T-helper 1 cell (primary cell): Measurements from ENCODE around the gene MATN3.
A peak's percentile ranks its signal among the peaks of the same experiment; 100 is the strongest.
"Not testable (repeated sequence)": the region's sequence is repeated elsewhere in the genome, so short reads cannot be mapped to it uniquely, and the experiment has no call there.

Experiments used
- DNase-seq, 5 donors: peaks; one replicate each; pipeline ENCODE4 v3.0.0-alpha.2; 2012 to 2020
- total RNA-seq, 4 donors: gene quantifications; one replicate each; lab custom pipeline; 2026; lab: John Stamatoyannopoulos, UW

MATN3 gene, protein sequence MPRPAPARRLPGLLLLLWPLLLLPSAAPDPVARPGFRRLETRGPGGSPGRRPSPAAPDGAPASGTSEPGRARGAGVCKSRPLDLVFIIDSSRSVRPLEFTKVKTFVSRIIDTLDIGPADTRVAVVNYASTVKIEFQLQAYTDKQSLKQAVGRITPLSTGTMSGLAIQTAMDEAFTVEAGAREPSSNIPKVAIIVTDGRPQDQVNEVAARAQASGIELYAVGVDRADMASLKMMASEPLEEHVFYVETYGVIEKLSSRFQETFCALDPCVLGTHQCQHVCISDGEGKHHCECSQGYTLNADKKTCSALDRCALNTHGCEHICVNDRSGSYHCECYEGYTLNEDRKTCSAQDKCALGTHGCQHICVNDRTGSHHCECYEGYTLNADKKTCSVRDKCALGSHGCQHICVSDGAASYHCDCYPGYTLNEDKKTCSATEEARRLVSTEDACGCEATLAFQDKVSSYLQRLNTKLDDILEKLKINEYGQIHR
- total RNA-seq = 0 to 0.24 (median 0.04) reads per million in 4 donors

DNA sequence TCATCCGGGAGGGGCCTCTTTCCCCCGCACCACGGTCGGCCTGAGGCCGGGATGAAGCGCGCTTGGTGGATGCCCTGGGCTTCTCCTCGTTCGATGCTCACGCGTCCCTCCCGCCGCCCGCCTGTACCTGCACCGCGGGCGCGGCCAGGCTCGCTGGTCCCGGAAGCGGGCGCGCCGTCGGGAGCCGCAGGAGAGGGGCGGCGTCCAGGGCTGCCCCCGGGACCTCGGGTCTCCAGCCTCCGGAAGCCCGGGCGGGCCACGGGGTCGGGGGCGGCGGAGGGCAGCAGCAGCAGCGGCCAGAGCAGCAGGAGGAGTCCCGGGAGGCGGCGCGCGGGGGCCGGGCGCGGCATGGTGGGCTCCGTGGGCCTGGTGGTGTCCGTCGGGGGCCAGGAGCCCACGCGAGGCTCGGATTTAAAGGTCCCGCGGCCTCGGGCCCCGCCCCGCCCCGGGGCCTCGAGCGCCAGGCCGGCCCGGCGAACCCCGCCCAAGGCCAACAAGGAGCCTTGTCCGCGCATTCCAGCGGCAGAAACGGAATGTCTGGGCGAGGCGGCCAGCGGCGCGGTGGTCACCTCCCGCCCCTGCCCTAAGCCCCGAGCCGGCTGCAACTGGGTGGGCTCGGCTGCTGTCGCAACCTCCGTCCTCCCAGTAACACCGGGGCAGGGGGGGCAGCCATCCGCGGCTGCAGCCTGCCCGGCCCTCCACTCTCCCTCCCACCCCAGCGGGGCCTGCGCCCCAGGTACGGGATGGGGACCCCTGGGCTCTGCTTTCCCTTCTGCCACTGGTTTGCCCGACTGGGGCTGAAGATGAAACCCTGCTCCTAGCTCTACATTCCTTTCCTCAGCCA, at the start of gene MATN3:
TSS of gene MATN3 (minus strand) at position 387 of the 844 bp plus-strand sequence. CDS start at position 350, 37 bp downstream.
- peak in 1 of 5 donors; percentile 11 for DNase-seq

DNA sequence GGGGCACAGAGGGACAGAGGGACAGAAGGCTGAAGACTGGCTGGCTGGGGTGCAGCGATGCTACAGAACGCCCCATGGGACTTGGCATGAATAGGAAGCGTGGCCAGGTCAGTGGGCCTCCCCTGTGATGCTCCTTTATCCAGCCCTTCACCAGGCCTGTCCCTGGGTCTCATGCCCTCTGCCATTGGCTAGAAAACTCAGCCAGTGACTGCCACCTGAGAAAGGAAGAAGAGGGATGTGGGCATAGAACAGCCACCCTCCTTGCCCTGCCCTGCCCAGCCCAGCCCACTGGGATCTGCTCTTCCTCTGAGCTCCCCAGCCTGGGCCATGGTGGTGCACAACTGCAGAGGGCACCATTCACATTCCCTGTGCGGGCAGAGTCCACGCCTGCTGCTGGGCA, 49.5 kb upstream of the MATN3 start:
- no peak for DNase-seq

DNA sequence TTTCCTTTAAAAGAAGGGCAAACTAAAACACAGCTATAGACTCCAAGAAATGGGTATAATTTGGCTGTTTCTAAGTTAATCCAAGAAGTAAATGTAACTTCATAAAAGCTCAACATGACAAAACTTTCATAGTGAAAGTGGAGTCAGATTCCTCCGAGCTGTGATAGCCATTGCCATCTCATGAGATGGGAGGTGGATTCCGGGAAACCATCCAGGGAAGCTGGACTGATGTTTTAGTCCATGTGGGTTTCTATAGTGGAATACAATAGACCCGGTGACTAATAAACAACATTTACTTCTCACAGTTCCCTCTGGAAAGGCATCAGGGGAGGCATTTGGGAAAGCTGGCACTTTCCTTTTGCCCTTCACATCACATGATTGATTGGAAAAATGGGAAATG, 49.0 kb upstream of the MATN3 start:
- DNase-seq = no peak

DNA sequence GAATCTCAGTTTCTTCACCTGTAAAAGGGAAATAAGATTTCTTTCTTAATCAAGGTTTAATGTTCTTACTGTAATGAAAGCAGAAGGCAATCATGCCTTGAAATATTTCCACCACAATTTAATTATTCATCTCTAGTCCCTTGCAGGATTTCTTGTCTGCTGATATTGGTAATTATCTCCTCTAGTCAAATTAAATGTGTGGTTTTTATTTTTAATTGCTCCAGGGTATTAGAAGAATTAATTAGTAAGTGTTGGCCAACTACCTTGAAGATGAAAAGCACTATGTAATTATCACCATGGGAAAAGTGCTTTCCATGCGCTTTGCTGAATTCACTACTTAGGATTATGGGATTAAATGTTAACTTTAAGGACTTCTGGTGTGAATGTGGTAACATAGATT, 47.6 kb upstream of the MATN3 start:
- no peak for DNase-seq

DNA sequence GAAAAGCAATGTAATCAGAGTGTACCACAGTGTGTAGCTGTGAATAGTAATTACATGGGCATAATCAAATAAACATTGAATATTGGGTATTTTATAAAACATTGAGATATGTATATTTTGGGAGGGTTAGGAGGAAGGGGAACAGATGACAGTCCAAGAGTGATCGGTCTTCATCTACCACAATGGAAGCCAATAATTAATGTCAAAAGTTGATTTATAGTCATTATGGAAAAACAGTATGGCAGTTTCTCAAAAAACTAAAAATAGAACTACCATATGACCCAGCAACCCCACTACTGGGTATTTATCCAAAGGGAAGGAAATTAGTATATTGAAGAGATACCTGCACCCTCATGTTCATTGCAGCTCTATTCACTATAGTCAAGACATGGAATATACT, 44.8 kb upstream of the MATN3 start:
- DNase-seq = no peak

DNA sequence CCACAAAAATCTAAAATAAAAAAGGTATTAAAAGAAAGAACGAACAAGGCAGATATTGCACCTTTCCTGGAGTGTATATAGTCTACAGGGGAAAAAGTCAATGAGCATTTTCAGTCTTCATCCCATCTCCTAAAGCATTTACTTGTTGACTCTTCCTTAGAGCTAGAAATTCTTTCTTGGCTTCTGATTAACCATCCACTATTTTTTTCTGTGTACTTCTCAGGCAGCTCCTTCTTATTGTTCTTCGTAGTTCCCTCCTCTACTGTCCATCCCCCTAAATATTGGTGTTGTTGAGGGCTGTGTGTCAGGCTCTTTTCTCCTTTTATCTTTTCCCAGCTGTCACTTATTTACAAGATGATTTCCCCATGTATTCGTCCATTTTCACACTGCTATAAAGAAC, 42.5 kb upstream of the MATN3 start:
- DNase-seq = no peak

DNA sequence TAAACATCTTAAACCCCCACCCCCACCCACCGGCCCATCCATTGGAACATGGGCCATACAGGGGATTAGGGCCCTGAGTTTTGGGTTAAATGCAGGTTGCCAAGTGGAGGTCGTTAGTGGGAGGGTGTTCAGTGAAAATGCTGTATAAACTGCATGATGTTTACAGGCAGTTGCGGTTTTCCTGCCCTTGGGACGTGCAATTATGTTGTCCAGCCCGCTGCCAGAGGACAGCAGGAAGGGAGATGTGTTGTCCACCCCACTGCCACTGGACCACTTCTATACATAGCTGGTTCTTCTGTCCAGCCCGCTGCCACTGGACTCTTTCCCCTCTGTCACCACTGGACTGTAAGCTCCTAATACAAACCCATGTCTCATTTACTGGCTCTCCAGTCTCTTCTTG, 41.7 kb upstream of the MATN3 start:
- no peak for DNase-seq

DNA sequence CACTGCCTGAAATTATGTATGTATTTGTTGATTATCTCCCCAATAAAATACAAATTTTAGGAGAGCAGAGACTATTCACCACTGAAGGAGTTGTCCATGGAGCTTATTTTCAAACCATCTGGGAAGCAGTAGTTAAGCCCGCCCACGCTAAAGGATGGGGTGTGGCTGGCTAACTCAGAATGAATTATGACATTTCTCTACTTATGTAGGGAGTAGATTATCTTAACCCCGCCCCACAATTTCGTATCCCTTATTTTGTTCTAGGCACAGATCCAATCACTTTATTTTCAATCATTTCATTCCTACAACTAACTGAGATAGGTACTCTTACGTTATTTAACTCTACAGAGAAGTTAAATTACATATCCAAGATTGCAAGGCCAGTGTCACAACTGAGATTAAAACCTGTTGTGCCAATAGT, 40.4 kb upstream of the MATN3 start:
- DNase-seq = no peak

DNA sequence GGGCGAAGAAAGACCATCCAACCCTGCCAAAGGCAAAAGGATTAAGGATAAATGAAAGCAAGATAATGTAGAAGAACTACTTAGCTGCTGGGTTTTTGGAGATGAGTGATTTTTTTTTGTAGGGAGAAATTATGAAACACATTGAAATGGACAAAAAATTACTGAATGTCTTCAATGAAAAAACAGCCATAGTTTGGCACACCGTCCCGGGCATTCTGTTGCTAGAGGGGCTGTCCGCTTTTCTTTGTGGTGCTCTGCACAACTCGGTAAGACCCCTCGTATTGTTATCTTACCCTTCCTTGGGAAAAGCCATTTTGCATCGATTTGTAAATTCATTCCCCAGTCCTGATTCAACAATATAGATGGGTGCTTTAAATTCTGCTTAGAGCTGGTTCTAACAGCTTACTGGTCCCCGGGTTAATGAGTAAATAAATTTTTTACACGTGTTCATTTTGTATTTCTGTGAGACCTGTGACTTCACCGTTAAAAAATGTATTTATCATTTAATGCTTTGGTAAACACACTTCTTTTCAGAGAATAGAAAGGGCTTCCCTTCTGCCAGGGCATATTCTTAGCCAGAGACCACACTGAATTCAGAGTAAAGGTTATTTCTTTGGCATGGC, 39.9 kb upstream of the MATN3 start:
- DNase-seq = no peak

DNA sequence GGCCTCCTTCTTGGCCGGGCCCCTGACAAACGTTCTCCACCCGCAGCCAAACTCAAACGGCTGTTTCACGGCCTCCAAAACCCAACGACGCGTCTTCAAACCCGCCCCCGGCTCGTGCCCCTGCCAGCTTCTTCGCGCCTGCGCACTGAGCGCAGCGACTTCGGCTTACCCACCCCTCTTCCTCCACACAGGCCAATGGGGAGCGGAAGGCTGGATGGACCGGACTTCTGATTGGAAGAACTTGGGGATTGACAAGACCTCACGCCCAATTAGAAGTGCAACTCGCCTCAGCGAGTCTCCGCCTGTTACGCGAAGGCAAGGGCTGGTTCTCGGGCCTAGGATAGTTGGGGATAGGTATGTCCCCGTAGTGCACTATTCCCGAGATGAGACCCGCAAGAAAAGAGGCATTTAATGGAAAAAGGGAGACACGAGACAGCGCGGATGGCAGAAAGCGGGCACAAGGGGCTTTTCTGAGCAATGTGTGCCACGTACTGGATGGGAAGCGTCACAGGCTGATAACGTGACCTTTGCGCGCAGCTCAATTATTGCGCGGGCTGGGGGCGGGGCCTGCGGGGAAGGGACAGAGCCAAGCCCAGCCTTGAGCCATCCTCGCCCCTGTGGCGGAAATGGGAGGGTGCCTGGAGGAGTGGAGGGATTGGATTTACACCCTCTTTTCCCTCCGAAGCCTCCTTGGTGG, 39.2 kb upstream of the MATN3 start, which contains the start of gene LAPTM4A:
TSS of gene LAPTM4A (minus strand) at position 97 of the 697 bp plus-strand sequence. CDS start 108 bp downstream, outside the sequence.
- DNase-seq = peak; percentile 96 to 99 (median 97)

DNA sequence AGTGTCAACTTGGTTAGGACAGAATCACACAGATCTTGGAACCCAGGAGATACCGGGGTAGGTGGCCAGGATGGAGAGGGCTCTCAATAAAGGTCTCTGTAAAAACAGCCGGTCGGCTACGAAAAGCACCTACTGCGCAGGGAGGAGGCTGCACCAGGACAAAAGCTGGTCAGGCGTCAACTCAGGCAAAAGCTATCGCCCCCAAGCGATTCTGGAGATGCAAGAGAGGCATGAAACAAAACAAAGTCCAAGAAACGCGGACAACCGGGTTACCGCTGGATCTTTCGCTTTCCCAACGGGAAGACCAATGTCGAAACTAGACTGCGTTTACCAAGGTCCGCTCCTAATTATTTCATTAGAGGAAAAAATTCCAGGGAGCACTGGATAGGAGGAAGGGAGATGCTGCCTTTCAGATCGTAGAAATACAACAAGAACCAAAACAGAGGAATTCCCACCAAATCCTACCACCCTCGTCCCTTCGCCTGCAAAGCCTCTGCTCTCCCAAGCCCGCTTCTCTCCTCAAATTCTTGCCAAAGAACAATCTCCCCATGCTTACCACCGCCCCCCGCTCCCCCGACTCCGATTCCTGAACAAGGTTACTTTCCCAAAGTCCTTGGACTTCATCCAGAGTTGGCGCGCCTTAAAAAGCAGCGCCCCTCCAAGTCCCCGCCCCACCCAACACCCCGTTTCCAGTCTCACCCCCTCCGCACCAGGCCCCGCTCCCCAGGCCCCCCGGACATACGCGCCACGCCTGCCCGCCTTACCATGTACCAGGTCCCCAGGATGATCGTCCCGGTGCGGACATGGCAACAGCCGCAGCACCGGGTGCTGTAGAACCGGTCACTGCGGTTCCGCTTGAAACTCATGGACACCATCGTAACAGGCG, 38.4 kb upstream of the MATN3 start:
- DNase-seq = peak in 2 of 5 donors; percentile 15 to 31

DNA sequence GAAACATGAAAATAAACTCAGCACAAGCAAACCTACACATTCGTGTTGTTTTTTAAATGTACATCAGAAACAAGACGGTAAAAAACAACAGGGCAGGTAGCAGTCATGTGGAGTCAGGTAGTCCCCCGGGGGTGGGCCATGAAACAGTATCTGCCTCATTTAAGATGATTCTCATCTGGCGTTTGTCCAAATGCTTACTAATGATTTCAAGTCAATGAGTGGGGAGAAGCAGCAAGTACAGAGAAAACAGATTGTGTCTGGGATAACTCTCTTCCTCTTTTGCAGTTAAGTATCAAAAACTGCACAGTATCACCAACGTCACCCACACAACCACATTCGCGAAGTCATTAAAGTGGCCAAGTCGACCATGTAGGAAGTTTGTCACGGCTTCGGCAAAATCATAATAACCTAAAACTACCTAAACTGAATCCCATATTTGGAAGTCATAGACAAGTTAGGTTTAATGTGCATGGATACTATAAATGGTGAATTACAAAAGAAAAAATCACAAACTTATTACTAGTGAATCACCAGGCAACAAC, 37.7 kb upstream of the MATN3 start:
- DNase-seq = peak in 3 of 5 donors; percentile 7 to 42 (median 11)

DNA sequence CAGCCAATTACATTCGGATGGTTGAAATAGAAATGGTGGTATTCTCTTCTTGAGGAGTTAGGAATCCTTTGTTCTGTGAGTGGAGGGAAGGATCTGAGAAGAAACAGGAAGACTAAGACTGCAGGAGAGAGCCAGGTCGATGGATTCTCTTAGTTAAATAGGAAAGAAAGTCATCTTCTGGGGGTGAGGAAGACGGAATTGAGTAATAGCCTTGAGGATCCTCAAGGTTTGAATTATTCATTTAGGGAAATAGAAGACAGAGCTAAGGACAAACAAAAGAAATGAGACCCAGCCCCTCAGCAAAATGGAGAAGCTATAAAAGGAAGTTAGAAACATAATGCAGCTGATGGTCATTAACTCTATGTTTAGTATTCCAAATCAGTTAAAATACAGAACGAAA, 37.2 kb upstream of the MATN3 start:
- no peak for DNase-seq

DNA sequence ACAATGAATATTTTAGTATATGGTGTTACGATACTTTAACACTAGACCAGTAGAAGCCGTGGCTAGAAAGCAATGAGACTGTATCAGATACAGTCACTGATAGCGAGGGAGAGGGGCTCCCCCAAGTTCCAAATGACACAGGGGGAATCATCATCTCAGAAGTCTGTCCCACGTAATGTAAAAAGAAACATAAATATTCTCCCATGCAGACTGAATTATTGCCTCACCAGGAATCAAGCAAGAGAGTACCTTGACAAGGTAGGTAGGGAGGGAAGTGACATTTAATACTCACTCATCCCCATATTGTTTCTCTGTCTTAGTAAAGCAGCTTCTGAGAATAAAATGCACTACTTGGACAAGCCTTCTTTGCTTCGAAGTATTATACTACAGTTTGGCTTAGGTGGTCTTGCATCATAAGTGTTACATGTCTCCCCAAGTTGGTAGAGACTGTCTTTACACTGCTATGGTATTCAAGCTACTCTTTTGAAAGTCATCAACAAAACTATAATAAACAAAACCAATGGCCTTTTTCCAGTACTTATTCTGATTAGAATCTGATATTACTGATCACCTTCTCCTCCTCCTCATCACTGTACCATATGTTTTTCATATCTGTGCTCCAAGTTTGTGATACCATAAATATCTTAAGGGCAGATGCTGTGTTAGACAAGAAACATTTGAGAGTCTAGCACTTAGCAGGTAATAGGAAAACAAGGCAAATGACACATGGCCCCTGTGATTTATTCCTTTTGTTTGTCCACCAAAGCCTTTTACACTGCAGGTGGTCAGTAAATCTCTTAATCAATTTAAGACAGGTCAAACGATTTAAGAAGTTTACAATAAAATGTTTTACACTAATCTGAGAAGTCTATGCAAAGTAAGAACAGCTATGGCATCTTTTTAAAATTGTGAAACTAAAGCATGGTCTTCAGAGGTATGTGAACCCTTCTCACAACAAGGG, 36.3 kb upstream of the MATN3 start:
- no peak for DNase-seq

DNA sequence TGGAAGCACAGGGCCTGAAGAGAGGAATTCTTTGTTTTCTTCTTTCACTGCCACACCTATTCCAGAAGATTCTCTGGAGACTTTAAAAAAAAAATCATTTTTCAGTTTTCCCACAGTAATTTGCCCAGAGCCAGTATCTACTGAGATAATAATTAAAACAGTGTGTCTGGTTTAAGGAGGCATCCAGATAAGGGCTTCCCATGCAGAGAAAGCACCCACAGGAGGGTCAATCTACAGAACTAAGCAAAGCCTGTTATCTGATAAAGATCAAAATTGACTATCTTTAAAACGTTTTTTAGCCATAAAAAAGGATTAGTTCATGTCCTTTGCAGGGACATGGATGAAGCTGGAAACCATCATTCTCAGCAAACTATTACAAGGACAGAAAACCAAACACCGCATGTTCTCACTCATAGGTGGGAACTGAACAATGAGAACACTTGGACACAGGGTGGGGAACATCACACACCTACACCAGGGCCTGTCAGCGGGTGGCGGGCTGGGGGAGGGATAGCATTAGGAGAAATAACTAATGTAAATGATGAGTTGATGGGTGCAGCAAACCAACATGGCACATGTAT, 33.3 kb upstream of the MATN3 start:
- DNase-seq = not testable (repeated sequence)

DNA sequence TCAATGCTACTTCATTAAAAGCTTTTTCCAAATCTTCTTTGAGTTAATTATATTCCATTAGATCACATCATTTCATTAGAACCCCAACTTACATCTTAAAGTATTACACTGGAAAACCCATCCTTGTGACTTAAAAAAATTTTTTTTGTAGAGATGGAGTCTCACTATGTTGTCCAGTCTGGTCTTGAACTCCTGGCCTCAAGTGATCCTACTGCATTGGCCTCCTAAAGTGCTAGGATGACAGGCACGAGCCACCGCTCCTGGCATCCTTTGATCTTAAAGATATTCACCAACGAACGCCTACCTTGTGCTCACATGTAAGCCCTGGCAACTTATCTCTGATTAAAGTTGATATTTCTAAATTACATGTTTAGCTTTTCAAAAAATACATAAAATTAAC, 32.3 kb upstream of the MATN3 start:
- no peak for DNase-seq

DNA sequence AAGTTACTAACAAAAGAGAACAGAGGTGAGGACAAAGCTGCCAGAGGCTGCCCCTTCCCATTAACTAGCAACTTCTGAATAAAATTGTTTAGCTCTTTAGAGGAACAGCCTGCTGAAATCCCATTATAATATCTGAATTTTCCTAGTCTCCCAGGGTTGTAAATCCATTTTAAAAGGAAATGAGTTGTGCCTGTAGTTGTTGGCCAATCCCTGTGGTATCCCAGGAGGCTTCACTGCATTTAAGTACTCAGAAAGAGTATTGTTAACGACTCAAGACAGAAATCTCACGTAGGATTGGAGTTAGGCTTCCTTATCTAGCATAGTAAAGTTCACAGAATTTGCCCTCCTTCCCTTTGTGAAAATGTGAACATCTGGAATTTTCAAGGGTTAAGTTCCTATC, 30.1 kb upstream of the MATN3 start:
- DNase-seq = no peak

DNA sequence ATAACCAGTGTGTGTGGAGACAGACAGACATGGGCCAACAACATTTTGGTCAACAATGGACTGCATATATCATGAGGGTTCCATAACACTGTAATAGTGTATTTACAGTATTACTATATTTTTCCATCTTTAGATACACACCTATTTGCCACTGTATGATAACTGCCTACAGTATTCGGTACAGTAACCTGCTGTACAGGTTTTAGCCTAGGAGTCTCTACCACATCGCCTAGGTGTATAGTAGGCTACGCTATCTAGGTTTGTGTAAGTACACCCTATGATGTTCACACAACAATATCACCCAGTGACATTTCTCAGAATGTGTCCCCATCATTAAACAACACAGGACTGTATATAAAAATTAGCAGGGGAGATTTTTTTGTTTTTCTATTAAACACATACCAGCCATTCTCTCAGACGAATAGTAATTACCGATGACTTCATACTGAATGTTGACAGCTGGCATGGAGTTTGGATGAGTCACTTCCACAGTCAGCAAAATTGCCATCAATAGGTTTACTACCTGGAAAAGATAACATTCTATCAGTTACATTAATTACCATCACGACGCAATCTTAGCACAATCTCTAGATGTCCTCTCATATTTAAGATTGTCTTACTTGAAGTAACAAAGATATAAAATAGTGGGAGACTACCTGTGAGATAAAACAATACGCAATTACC, 28.2 kb upstream of the MATN3 start:
- DNase-seq = no peak

DNA sequence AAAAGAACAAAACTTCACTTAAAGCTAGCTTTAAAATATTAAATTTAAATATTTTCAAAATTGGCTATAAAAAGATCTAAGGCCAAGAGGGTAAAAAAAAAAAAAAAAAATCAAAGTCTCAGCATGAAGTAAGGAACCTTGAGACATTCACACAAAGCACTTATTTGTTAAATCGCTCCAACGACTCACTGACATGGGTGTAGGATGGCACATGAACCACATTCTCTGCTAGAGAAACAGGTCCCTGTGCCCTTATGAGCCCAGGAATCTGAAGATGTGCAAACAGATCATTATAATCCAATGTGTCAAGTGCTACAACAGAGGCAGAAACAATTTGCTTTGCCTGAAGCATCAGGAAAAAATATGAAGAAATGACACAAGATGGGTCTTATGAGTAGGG, 25.2 kb upstream of the MATN3 start:
- DNase-seq = no peak
